B cell (primary cell): Measurements from ENCODE around the gene NUP93. TPM values are rescaled to one million over a fixed set of nuclear protein-coding genes. Genes with fewer than 3 reads are reported as not detected.

Experiments used
- ATAC-seq: fragments of 200-7000 bp; cut with Tn5 transposase; one replicate; pipeline ENCODE4 v1.10.0; 2021; ENCODE audit warnings: low read depth, mild to moderate bottlenecking, moderate number of reproducible peaks, moderate library complexity
- CTCF ChIA-PET: fragments of 350-600 bp; sonication (Branson Sonifier 250); formaldehyde crosslinking; loops from one replicate; lab custom pipeline; 2021; ENCODE audit warnings: antibody characterized with exemption, inconsistent platforms; lab: Charles Lee
- POLR2A ChIA-PET: fragments of 350-600 bp; sonication (Branson Sonifier 250); formaldehyde crosslinking; loops from one replicate; lab custom pipeline; 2021; ENCODE audit warnings: antibody characterized with exemption; lab: Charles Lee
- DNase-seq: peaks from one replicate; pipeline ENCODE4 v3.0.0; 2013
- H2AFZ ChIP-seq: 2 replicates; pipeline ENCODE4 v1.6.1; 2012; ENCODE audit warnings: mild to moderate bottlenecking, low read depth, low read length; ENCODE audit not compliant: insufficient read depth, poor library complexity, severe bottlenecking
- H3K27ac ChIP-seq, 2 donors: 1 replicate in 1 of 2; 2 replicates in 1 of 2; pipeline ENCODE4 v1.5.1; 2012 to 2013; ENCODE audit warnings: low read length in 2 of 2, mild to moderate bottlenecking in 2 of 2, moderate library complexity in 1 of 2
- H3K27me3 ChIP-seq, 4 experiments: fragments of 200-600 bp in 1 of 4; sonication (generic) in 1 of 4; replicated peaks in 1 of 4; 1 replicate in 2 of 4; 2 replicates in 2 of 4; pipeline versions ENCODE4 v1.6.1 to v1.7.0; 2013 to 2016; ENCODE audit warnings: low read length in 3 of 4, mild to moderate bottlenecking in 2 of 4, mixed read lengths in 1 of 4, moderate library complexity in 1 of 4; ENCODE audit not compliant: insufficient read depth in 4 of 4, control insufficient read depth in 3 of 4; ENCODE audit errors: control extremely low read depth in 1 of 4
- H3K36me3 ChIP-seq, 2 experiments: replicated peaks in 1 of 2; 1 replicate in 1 of 2; 2 replicates in 1 of 2; pipeline versions ENCODE4 v1.6.1 to v1.7.1; 2013; ENCODE audit warnings: low read length in 1 of 2; ENCODE audit not compliant: insufficient read depth in 2 of 2, control insufficient read depth in 1 of 2; ENCODE audit errors: control extremely low read depth in 1 of 2, extremely low read depth in 1 of 2
- H3K4me1 ChIP-seq, 2 donors: fragments of 200-600 bp in 1 of 2; sonication (generic) in 1 of 2; 1 replicate in 1 of 2; 2 replicates in 1 of 2; pipeline versions ENCODE4 v1.5.1 to v1.6.1; 2013 to 2017; ENCODE audit warnings: low read length in 2 of 2; ENCODE audit not compliant: control insufficient read depth in 2 of 2, insufficient read depth in 2 of 2
- H3K4me2 ChIP-seq: replicated peaks from 2 replicates; pipeline ENCODE3; 2012; ENCODE audit warnings: mild to moderate bottlenecking, low read depth, low read length; ENCODE audit not compliant: poor library complexity, severe bottlenecking
- H3K4me3 ChIP-seq, 5 experiments: fragments of 200-600 bp in 1 of 5; sonication (generic) in 1 of 5; 1 replicate in 3 of 5; 2 replicates in 2 of 5; pipeline versions ENCODE4 v1.5.1 to v1.7.0; 2011 to 2016; ENCODE audit warnings: low read length in 4 of 5, mild to moderate bottlenecking in 4 of 5, low read depth in 2 of 5, control low read depth in 1 of 5, moderate library complexity in 1 of 5; ENCODE audit not compliant: insufficient read depth in 1 of 5; ENCODE audit errors: control extremely low read depth in 1 of 5, extremely low read depth in 1 of 5
- H3K79me2 ChIP-seq: fragments of 200-600 bp; sonication (generic); one replicate; pipeline ENCODE4 v1.6.0; 2016; ENCODE audit warnings: low read length; ENCODE audit not compliant: control insufficient read depth, insufficient read depth
- H3K9ac ChIP-seq: fragments of 200-600 bp; sonication (generic); 2 replicates; pipeline ENCODE4 v1.6.1; 2017; ENCODE audit warnings: mild to moderate bottlenecking, low read length, moderate library complexity
- H3K9me3 ChIP-seq, 3 donors: one replicate each; pipeline versions ENCODE4 v1.6.1 to v1.7.1; 2013; ENCODE audit warnings: low read length in 2 of 3; ENCODE audit not compliant: control insufficient read depth in 2 of 3, insufficient read depth in 1 of 3; ENCODE audit errors: control extremely low read depth in 1 of 3
- H4K20me1 ChIP-seq: 2 replicates; pipeline ENCODE4 v1.6.0; 2012; ENCODE audit warnings: mild to moderate bottlenecking, low read length; ENCODE audit not compliant: insufficient read depth, control insufficient read depth, poor library complexity, severe bottlenecking
- H3K27ac Mint-ChIP-seq: one replicate; pipeline ENCODE4 v1.8.0; 2021; ENCODE audit warnings: mixed read lengths
- H3K27me3 Mint-ChIP-seq: one replicate; pipeline ENCODE4 v1.8.0; 2021; ENCODE audit warnings: mixed read lengths
- H3K4me1 Mint-ChIP-seq: one replicate; pipeline ENCODE4 v1.8.0; 2021; ENCODE audit warnings: mixed read lengths
- H3K4me3 Mint-ChIP-seq: one replicate; pipeline ENCODE4 v1.8.0; 2021; ENCODE audit warnings: mixed read lengths
- H3K9me3 Mint-ChIP-seq: one replicate; pipeline ENCODE4 v1.8.0; 2022; ENCODE audit warnings: mixed read lengths; ENCODE audit not compliant: insufficient read depth
- CTCF ChIP-seq: fragments of 200-600 bp; IDR thresholded peaks from one replicate; pipeline ENCODE4 v1.8.0; 2022; ENCODE audit warnings: antibody characterized with exemption, mild to moderate bottlenecking
- EZH2 ChIP-seq: IDR thresholded peaks from 2 replicates; pipeline ENCODE4 v1.6.1; 2012; ENCODE audit warnings: borderline replicate concordance, low read depth, mild to moderate bottlenecking, moderate library complexity, low read length; ENCODE audit not compliant: insufficient read depth, poor library complexity, severe bottlenecking
- WGBS: methylation state at CpG from one replicate; pipeline ENCODE4 v1.1.5; 2013; ENCODE audit warnings: missing lambda C conversion rate; ENCODE audit not compliant: insufficient coverage; 5-methylcytosine and 5-hydroxymethylcytosine counted together
- intact Hi-C: fragments of 100-400 bp; cut with micrococcal nuclease; formaldehyde crosslinking; loops from one replicate; pipeline ENCODE4 v1.10.0; 2022
- polyA plus RNA-seq: library from polyadenylated mRNA; depleted of rRNA; stranded (reverse); fragments of >200 nt; gene quantifications from 2 replicates; pipeline ENCODE4 v1.2.3, GENCODE V29; 2012
- total RNA-seq, 2 donors: library from RNA; stranded (reverse); fragments of 120-200 nt in 1 of 2; gene quantifications; 1 replicate in 1 of 2; 2 replicates in 1 of 2; pipeline versions ENCODE4 v1.2.3 to v1.2.4, GENCODE V29; 2013 to 2022

The NUP93 gene
- total and polyA plus RNA-seq, 2 donors (not counting 1 experiment from before 2014, with no cell fraction given) = 23.6 to 64.6 TPM

GRCh38 chr16:56734429-56734828, 4.5 kb downstream of the NUP93 start:
- peaks cover 90% of the 10 kb centered on the region for H3K79me2 ChIP-seq
- H3K4me3 ChIP-seq = no peak overlapping the region
- CTCF ChIA-PET = no interaction called here
- H3K9ac ChIP-seq = no peak overlapping the region
- H3K9me3 ChIP-seq = no peaks in the 10 kb centered on the region
- POLR2A ChIA-PET = no interaction called here
- no peaks in the 10 kb centered on the region for H3K9me3 Mint-ChIP-seq
- no peak overlapping the region for H2AFZ ChIP-seq
- no peak for DNase-seq
- H3K27ac Mint-ChIP-seq = no peak overlapping the region
- H3K27me3 ChIP-seq = no peaks in the 10 kb centered on the region
- no peaks in the 10 kb centered on the region for H3K27me3 Mint-ChIP-seq
- H3K4me3 Mint-ChIP-seq = no peak overlapping the region
- peaks cover 35 to 42% of the 10 kb centered on the region in 2 donors for H3K4me1 ChIP-seq
- no peak for ATAC-seq
- H3K4me2 ChIP-seq = no peak overlapping the region
- no peak overlapping the region for H3K27ac ChIP-seq
- no peak for TF ChIP-seq EZH2
- no peak for TF ChIP-seq CTCF
- H3K36me3 ChIP-seq = peaks cover 0 to 3% of the 10 kb centered on the region in 2 experiments
- peaks cover 19% of the 10 kb centered on the region for H4K20me1 ChIP-seq
- peaks cover 21% of the 10 kb centered on the region for H3K4me1 Mint-ChIP-seq
- intact Hi-C loops = no loop called here
- WGBS = 96% methylated on average over 2 of the region's 3 CpGs

GRCh38 chr16:56736476-56736875, 6.5 kb downstream of the NUP93 start:
- no peak overlapping the region for H3K4me3 Mint-ChIP-seq
- Histone ChIP-seq H3K27ac (no peak overlapping the region), H3K9me3 (no peaks in the 10 kb centered on the region), H2AFZ (no peak overlapping the region), H3K4me1 (peaks cover 26 to 27% of the 10 kb centered on the region in 2 donors), H3K4me3 (no peak overlapping the region), H3K36me3 (peaks cover 0 to 3% of the 10 kb centered on the region in 2 experiments), H3K9ac (no peak overlapping the region), H3K4me2 (no peak overlapping the region), H3K27me3 (no peaks in the 10 kb centered on the region), H3K79me2 (peaks cover 70% of the 10 kb centered on the region), H4K20me1 (peaks cover 13% of the 10 kb centered on the region)
- 90% methylated on average over 2 of the region's 3 CpGs for WGBS
- H3K27ac Mint-ChIP-seq = no peak overlapping the region
- TF ChIP-seq CTCF (no peak), EZH2 (no peak)
- ChIA-PET CTCF (no interaction called here), POLR2A (no interaction called here)
- DNase-seq (no peak), ATAC-seq (no peak)
- no peaks in the 10 kb centered on the region for H3K9me3 Mint-ChIP-seq
- intact Hi-C loops = no loop called here
- no peaks in the 10 kb centered on the region for H3K27me3 Mint-ChIP-seq
- peaks cover 4% of the 10 kb centered on the region for H3K4me1 Mint-ChIP-seq
